Stimulated activated CD8-positive, alpha-beta memory T cell treated with anti-CD3 and anti-CD28 coated beads, Interleukin-4, amount 100 ng/mL, for 4 hours (primary cell): ENCODE results near the gene RAB30.

Source experiments
- DNase-seq, 2 donors: peaks; one replicate each; pipeline ENCODE4 v3.0.0-alpha.2; 2020; ENCODE audit warnings: low read depth in 2 of 2, low spot score in 1 of 2

The RAB30 gene

GRCh38 chr11:83041126-83041525 lies 30.6 kb downstream of the RAB30 start:
- DNase-seq = no peak

GRCh38 chr11:83039566-83039965 lies 32.1 kb downstream of the RAB30 start:
- DNase-seq = no peak

- DNase-seq = no peak
These were observed 33.8 kb downstream of the RAB30 start for GRCh38 chr11:83037877-83038276.

- no peak for DNase-seq
These were observed 35.0 kb downstream of the RAB30 start for GRCh38 chr11:83036701-83037100.

GRCh38 chr11:83035070-83035854 lies 36.4 kb downstream of the RAB30 start:
- no peak for DNase-seq

GRCh38 chr11:83034673-83035014 lies 37.1 kb downstream of the RAB30 start:
- no peak for DNase-seq

- DNase-seq = no peak
These were observed 37.6 kb downstream of the RAB30 start for GRCh38 chr11:83033972-83034672.

- no peak for DNase-seq
These were observed 38.3 kb downstream of the RAB30 start for GRCh38 chr11:83033371-83033770.

- no peak for DNase-seq
These were observed 40.6 kb downstream of the RAB30 start for GRCh38 chr11:83031127-83031526.

- no peak for DNase-seq
These were observed 43.9 kb downstream of the RAB30 start for GRCh38 chr11:83027794-83028193.

GRCh38 chr11:83027289-83027688 lies 44.4 kb downstream of the RAB30 start:
- no peak for DNase-seq

GRCh38 chr11:83026229-83026628 lies 45.5 kb downstream of the RAB30 start:
- DNase-seq = no peak

- DNase-seq = no peak
These were observed 46.4 kb downstream of the RAB30 start for GRCh38 chr11:83025267-83025704.

GRCh38 chr11:83024270-83024854 lies 47.3 kb downstream of the RAB30 start:
- no peak for DNase-seq

- no peak for DNase-seq
These were observed 48.3 kb downstream of the RAB30 start for GRCh38 chr11:83023410-83023809.

GRCh38 chr11:83021780-83022125 lies 49.9 kb downstream of the RAB30 start:
- no peak for DNase-seq

GRCh38 chr11:83020942-83021779 lies 50.5 kb downstream of the RAB30 start:
- no peak for DNase-seq

GRCh38 chr11:83019888-83020579 lies 51.7 kb downstream of the RAB30 start:
- DNase-seq = no peak

GRCh38 chr11:83014951-83015350 lies 56.7 kb downstream of the RAB30 start:
- no peak for DNase-seq

GRCh38 chr11:83012168-83013067 lies 59.3 kb downstream of the RAB30 start:
- no peak for DNase-seq
